LNCAP (cell line): ENCODE data around the gene CSMD2.

Experiments used
- TF ChIP-seq, protein P1 (sequence below): fragments of 450-650 bp; IDR thresholded peaks from 2 replicates; pipeline ENCODE4 v1.5.1; 2017; ENCODE audit warnings: mild to moderate bottlenecking

The CSMD2 gene

GRCh38 chr1:33836911-33837310 lies 328.1 kb downstream of the CSMD2 start:
- TF ChIP-seq, protein P1, sequence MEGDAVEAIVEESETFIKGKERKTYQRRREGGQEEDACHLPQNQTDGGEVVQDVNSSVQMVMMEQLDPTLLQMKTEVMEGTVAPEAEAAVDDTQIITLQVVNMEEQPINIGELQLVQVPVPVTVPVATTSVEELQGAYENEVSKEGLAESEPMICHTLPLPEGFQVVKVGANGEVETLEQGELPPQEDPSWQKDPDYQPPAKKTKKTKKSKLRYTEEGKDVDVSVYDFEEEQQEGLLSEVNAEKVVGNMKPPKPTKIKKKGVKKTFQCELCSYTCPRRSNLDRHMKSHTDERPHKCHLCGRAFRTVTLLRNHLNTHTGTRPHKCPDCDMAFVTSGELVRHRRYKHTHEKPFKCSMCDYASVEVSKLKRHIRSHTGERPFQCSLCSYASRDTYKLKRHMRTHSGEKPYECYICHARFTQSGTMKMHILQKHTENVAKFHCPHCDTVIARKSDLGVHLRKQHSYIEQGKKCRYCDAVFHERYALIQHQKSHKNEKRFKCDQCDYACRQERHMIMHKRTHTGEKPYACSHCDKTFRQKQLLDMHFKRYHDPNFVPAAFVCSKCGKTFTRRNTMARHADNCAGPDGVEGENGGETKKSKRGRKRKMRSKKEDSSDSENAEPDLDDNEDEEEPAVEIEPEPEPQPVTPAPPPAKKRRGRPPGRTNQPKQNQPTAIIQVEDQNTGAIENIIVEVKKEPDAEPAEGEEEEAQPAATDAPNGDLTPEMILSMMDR, result no peak

- TF ChIP-seq, protein P1, result no peak
Observed at GRCh38 chr1:33828654-33829053, 336.4 kb downstream of the CSMD2 start.

DNA sequence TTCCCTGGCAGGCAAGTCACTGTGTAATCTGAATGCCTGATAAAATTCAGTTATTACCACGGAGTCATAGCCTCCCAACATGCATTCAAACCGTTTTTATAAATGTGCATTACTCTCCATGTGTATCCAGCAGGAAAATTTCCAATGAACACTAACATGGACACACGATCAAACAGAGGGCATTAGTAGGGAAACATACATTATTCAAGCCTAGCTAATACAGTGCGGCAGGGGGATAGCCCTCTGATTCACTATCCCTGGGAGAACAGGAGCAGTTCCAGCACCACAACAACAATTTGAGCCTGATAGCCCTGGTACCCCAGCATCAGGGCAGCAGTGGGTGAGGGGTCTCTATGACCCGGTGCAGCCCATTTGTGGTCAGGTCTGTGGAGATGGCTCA lies 337.0 kb downstream of the CSMD2 start:
- TF ChIP-seq, protein P1, result no peak

GRCh38 chr1:33826711-33827110 lies 338.3 kb downstream of the CSMD2 start:
- TF ChIP-seq, protein P1, result no peak

- TF ChIP-seq, protein P1, result no peak
Observed at GRCh38 chr1:33826311-33826710, 338.7 kb downstream of the CSMD2 start.

- TF ChIP-seq, protein P1, result no peak
Observed at GRCh38 chr1:33825506-33825905, 339.5 kb downstream of the CSMD2 start.

DNA sequence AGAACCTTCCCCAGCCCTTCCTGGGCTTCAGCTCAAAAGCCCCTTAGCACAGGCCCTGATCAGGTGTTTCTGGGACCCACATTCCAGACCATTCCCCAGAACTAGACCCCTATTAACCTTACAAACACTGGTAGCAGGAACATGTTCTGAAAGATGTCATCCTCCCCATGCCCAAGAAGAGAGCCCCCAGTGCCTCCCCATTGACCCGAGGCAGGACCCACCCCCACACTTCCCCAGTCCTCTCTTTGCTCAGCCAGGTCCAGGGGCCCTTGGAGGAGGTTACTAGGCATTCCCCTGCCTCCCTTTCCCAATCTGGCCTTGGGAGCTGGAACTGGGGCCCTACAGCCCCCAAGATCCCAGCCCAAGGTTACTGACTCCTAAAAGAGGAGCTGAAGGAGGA lies 340.1 kb downstream of the CSMD2 start:
- TF ChIP-seq, protein P1, result no peak

DNA sequence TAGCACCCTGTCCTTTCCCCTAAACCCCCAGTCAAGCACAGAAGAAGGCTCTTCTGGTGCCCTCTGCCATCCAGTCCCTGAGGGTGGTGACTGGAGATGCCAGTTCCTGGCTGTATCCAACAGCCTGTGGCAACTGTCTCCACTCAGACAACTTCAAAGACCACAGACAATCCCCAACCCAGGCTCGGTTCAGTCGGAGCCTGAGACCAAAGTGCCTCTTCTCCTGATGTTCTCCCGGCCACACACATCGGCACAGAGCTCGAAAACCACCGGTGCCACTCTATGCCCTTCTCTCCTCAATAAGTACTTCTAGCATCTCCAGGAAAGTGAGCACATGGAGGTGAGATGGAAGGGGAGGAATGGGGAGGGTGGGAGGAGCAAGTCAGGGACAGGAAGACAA lies 340.7 kb downstream of the CSMD2 start:
- TF ChIP-seq, protein P1, result no peak
